ENCODE data around the gene LRRFIP2. TPM values are rescaled to one million over a fixed set of nuclear protein-coding genes. Genes with fewer than 3 reads are reported as not detected.

LRRFIP2 gene
- total RNA-seq, 2 donors from 2014 or later: 32.6 to 34.6 TPM

DNA sequence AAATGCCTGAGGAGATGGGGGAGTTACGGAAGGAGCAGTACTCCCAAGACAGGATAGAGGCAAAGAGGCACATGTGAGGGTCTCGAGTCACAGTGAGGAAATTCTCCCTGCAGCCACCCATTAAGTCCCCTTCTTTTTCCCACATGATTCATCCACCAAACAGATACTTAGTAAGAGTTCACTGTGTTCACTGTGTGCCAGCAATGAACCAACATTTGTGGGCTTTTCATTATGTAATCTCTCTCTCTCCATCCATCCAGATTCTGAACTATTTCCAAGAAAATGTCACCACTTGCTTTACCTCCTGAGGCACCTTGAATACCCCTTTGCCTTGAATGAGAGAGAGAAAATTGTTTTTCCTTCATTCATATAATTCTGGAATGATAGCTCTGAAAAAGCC is 24.6 kb upstream of the LRRFIP2 start:
- no peak for DNase-seq
- Mint-ChIP-seq H3K36me3 (ENCODE audit: low read depth) (no peaks in the 10 kb centered on the region), H3K27ac (no peak overlapping the region), H3K4me1 (peaks cover 10% of the 10 kb centered on the region), H3K9me3 (no peaks in the 10 kb centered on the region), H3K4me3 (no peak overlapping the region), H3K27me3 (ENCODE audit: insufficient read depth) (no peaks in the 10 kb centered on the region)
- no peak overlapping the region for H3K4me3 ChIP-seq (ENCODE audit: low read length)
- H3K4me1 ChIP-seq (ENCODE audit: control insufficient read depth, insufficient read depth, low read length): no peaks in the 10 kb centered on the region
- TF ChIP-seq, protein P1, sequence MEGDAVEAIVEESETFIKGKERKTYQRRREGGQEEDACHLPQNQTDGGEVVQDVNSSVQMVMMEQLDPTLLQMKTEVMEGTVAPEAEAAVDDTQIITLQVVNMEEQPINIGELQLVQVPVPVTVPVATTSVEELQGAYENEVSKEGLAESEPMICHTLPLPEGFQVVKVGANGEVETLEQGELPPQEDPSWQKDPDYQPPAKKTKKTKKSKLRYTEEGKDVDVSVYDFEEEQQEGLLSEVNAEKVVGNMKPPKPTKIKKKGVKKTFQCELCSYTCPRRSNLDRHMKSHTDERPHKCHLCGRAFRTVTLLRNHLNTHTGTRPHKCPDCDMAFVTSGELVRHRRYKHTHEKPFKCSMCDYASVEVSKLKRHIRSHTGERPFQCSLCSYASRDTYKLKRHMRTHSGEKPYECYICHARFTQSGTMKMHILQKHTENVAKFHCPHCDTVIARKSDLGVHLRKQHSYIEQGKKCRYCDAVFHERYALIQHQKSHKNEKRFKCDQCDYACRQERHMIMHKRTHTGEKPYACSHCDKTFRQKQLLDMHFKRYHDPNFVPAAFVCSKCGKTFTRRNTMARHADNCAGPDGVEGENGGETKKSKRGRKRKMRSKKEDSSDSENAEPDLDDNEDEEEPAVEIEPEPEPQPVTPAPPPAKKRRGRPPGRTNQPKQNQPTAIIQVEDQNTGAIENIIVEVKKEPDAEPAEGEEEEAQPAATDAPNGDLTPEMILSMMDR (conservative IDR thresholded peaks at IDR 0.05): no peak
- no peak overlapping the region for H3K27ac ChIP-seq (ENCODE audit: low read depth, low read length)
- no peaks in the 10 kb centered on the region for H3K27me3 ChIP-seq (ENCODE audit: control insufficient read depth, insufficient read depth, low read length, poor library complexity, severe bottlenecking)
- H3K9me3 ChIP-seq (ENCODE audit: control insufficient read depth, low read length): no peaks in the 10 kb centered on the region
- H3K36me3 ChIP-seq (ENCODE audit: control insufficient read depth, insufficient read depth, low read length): no peaks in the 10 kb centered on the region
- WGBS, 2 experiments (ENCODE audit: insufficient coverage in 1 of 2, insufficient read length in 1 of 2): 80 to 87% methylated on average over 1 to 2 of the region's 2 CpGs
- H3K9ac ChIP-seq (ENCODE audit: extremely low read depth, low read length, poor library complexity, severe bottlenecking): no peak overlapping the region

DNA sequence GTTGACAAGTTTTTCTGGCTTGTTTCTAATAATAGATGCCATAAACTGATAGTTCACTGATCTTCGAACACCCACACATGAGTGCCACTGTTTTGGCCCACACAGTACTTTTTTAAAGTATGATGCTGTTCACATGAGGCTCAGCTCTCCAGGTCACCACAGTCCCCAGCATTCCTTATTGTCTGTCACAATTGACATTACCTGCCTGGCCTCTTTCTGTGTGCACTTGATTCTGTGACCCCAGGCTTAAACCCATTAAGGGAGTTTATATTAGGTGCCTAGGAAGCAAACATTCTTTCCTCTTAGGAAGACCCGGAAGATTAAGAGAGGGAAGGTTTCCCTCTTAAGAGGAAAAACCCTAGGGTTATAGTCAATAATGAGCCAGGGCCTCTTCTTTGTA is 24.2 kb upstream of the LRRFIP2 start:
- Mint-ChIP-seq H3K36me3 (ENCODE audit: low read depth) (no peaks in the 10 kb centered on the region), H3K27ac (no peak overlapping the region), H3K4me1 (peaks cover 10% of the 10 kb centered on the region), H3K27me3 (ENCODE audit: insufficient read depth) (no peaks in the 10 kb centered on the region), H3K9me3 (no peaks in the 10 kb centered on the region), H3K4me3 (no peak overlapping the region)
- Histone ChIP-seq H3K27me3 (ENCODE audit: control insufficient read depth, insufficient read depth, low read length, poor library complexity, severe bottlenecking) (no peaks in the 10 kb centered on the region), H3K36me3 (ENCODE audit: control insufficient read depth, insufficient read depth, low read length) (no peaks in the 10 kb centered on the region), H3K27ac (ENCODE audit: low read depth, low read length) (peak overlapping the region; percentile 90), H3K9me3 (ENCODE audit: control insufficient read depth, low read length) (no peaks in the 10 kb centered on the region), H3K4me3 (ENCODE audit: low read length) (no peak overlapping the region), H3K9ac (ENCODE audit: extremely low read depth, low read length, poor library complexity, severe bottlenecking) (no peak overlapping the region), H3K4me1 (ENCODE audit: control insufficient read depth, insufficient read depth, low read length) (no peaks in the 10 kb centered on the region)
- 90 to 91% methylated on average over 2 of the region's 2 CpGs for WGBS, 2 experiments (ENCODE audit: insufficient coverage in 1 of 2, insufficient read length in 1 of 2)
- no peak for DNase-seq
- TF ChIP-seq, protein P1 (conservative IDR thresholded peaks at IDR 0.05): no peak

DNA sequence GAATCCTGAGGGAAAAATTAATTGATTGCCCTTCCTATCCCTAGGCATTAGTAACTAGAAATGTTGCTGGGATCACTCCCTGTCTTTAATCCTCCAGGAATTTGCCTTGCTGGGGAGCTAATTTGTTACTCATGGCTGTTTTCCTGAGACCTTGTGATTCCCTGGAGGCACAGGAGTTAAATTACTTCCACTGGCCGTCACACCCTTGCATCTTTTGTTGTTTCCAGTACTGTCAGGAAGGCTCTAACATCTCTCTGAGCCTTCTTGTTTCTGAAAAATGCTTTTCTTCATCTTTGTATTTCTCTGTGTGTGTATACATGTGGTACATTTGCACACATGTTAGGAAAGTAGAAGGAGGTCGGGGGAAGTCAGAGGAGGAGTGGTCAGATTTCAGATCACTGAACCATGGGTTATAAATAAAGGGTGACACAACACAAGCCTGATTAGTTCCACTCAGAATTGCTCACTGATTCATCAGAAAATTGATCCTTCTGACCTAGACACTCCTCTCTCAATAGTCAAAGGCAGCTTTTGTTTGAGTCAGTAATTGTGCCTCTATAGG is 23.5 kb upstream of the LRRFIP2 start:
- no peak overlapping the region for H3K4me3 Mint-ChIP-seq
- H3K9ac ChIP-seq (ENCODE audit: extremely low read depth, low read length, poor library complexity, severe bottlenecking): no peak overlapping the region
- peak overlapping the region; percentile 90 for H3K27ac ChIP-seq (ENCODE audit: low read depth, low read length)

More for the DNA sequence above, 23.5 kb upstream of the LRRFIP2 start:
- Mint-ChIP-seq H3K27me3 (ENCODE audit: insufficient read depth) (no peaks in the 10 kb centered on the region), H3K9me3 (no peaks in the 10 kb centered on the region), H3K27ac (peak overlapping the region; percentile 6), H3K4me1 (peaks cover 10% of the 10 kb centered on the region), H3K36me3 (ENCODE audit: low read depth) (no peaks in the 10 kb centered on the region)
- TF ChIP-seq, protein P1 (conservative IDR thresholded peaks at IDR 0.05): no peak
- Histone ChIP-seq H3K27me3 (ENCODE audit: control insufficient read depth, insufficient read depth, low read length, poor library complexity, severe bottlenecking) (no peaks in the 10 kb centered on the region), H3K9me3 (ENCODE audit: control insufficient read depth, low read length) (no peaks in the 10 kb centered on the region), H3K4me1 (ENCODE audit: control insufficient read depth, insufficient read depth, low read length) (no peaks in the 10 kb centered on the region), H3K36me3 (ENCODE audit: control insufficient read depth, insufficient read depth, low read length) (no peaks in the 10 kb centered on the region), H3K4me3 (ENCODE audit: low read length) (no peak overlapping the region)
- WGBS, 2 experiments (ENCODE audit: insufficient coverage in 1 of 2, insufficient read length in 1 of 2): 56 to 82% methylated on average over 2 of the region's 2 CpGs
- no peak for DNase-seq

Data from endodermal cell (in vitro differentiated cells).